Measurements from ENCODE around the gene BMPR1B. TPM values are rescaled to one million over a fixed set of nuclear protein-coding genes. Genes with fewer than 3 reads are reported as not detected.

Gene BMPR1B
- total and polyA plus RNA-seq, 9 of the 15 experiments (the other 6 are each of a cell fraction or from before 2014, with no cell fraction given), result 0.01 TPM; not detected in 8

GRCh38 chr4:95059663-95060062 is 301.9 kb downstream of the BMPR1B start (continued):
- TF ChIP-seq ZNF318 (IDR thresholded peaks at IDR 0.05; ENCODE audit: borderline replicate concordance in 1 of 2, low read depth in 1 of 2) (no peak), VEZF1 (CRISPR knock-in tag; IDR thresholded peaks at IDR 0.05) (no peak), BDP1 (IDR thresholded peaks at IDR 0.05; ENCODE audit: insufficient read depth, insufficient read length) (no peak), HNRNPK (IDR thresholded peaks at IDR 0.05; ENCODE audit: low read depth, low read length, poor library complexity, severe bottlenecking) (no peak), POU5F1 (IDR thresholded peaks at IDR 0.05; ENCODE audit: borderline replicate concordance, low read depth, low read length, partially characterized antibody) (no peak), GTF2E2 (tag; IDR thresholded peaks at IDR 0.05) (no peak), ZNF592 (IDR thresholded peaks at IDR 0.05) (no peak)
